Measurements from ENCODE around the gene OR13C2. TPM values are rescaled to one million over a fixed set of nuclear protein-coding genes. Genes with fewer than 3 reads are reported as not detected.

OR13C2 gene
- not detected in 5 replicates for total RNA-seq (2022; extraction: Qiagen RNA extraction; ENCODE audit: low read depth)

GRCh38 chr9:104605527-104605926, at the start of gene OR13C2:
TSS of gene OR13C2 (minus strand) at chr9:104605627. CDS start at chr9:104605627, 0 bp downstream.

GRCh38 chr9:104618104-104618503, 12.7 kb upstream of the OR13C2 start, which contains the start of gene OR13C9:
TSS of gene OR13C9 (minus strand) at chr9:104618204. CDS start at chr9:104618204, 0 bp downstream.

GRCh38 chr9:104599313-104599712, 6.1 kb downstream of the OR13C2 start, which contains the start of gene OR13C5:
TSS of gene OR13C5 (minus strand) at chr9:104599413. CDS start at chr9:104599413, 0 bp downstream.

GRCh38 chr9:104568868-104569267, 36.6 kb downstream of the OR13C2 start, which contains the start of gene OR13C8:
TSS of gene OR13C8 (plus strand) at chr9:104569168. CDS start at chr9:104569168, 0 bp downstream.

Other genes starting within 250 kb of the OR13C2 start
- gene OR13F1, start 101.4 kb downstream of the OR13C2 start, total RNA-seq (2022; extraction: Qiagen RNA extraction; ENCODE audit: low read depth): not detected in 5 replicates
- gene OR13C4, start 78.4 kb downstream of the OR13C2 start, total RNA-seq (2022; extraction: Qiagen RNA extraction; ENCODE audit: low read depth): not detected in 5 replicates
- gene OR13C3, start 68.8 kb downstream of the OR13C2 start, total RNA-seq (2022; extraction: Qiagen RNA extraction; ENCODE audit: low read depth): not detected in 5 replicates
- not detected in 5 replicates for gene OR13C8, start 36.5 kb downstream of the OR13C2 start, total RNA-seq (2022; extraction: Qiagen RNA extraction; ENCODE audit: low read depth)
- not detected in 5 replicates for gene OR13C5, start 6.2 kb downstream of the OR13C2 start, total RNA-seq (2022; extraction: Qiagen RNA extraction; ENCODE audit: low read depth)
- not detected in 5 replicates for gene OR13C9, start 12.6 kb upstream of the OR13C2 start, total RNA-seq (2022; extraction: Qiagen RNA extraction; ENCODE audit: low read depth)
- not detected in 5 replicates for gene OR13D1, start 88.9 kb upstream of the OR13C2 start, total RNA-seq (2022; extraction: Qiagen RNA extraction; ENCODE audit: low read depth)
- gene NIPSNAP3A, start 142.1 kb upstream of the OR13C2 start, total RNA-seq (2022; extraction: Qiagen RNA extraction; ENCODE audit: low read depth): 11.1 to 16.2 TPM (median 13.5 TPM) in 5 replicates
- gene NIPSNAP3B, start 158.5 kb upstream of the OR13C2 start, total RNA-seq (2022; extraction: Qiagen RNA extraction; ENCODE audit: low read depth): 0.53 to 0.90 TPM (median 0.64 TPM) in 5 replicates